ENCODE measurements around the gene FOXO4. TPM values are rescaled to one million over a fixed set of nuclear protein-coding genes. Genes with fewer than 3 reads are reported as not detected.

FOXO4 gene
- total RNA-seq, 1 experiment from 2014 or later: 17.7 TPM

DNA sequence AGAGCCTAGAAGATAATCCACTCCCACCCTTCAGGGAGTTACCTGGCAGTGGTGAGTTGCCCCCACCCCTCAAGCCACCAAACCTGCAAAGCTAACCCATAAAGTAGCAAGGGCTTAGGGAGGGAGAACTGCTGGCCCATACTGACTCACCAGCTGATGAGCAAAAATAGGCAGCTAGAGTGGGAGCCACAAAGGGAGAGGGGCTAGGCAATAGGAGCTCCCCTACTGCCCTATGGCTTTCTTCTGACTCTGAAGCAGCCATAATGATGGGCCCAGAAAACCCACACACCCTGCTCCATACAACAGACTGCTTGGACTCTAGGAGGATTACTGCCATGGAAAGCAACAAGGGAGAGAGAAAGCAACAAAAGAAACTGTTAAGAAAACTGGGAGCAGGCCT is 35.5 kb upstream of the FOXO4 start:
- Histone ChIP-seq H4K8ac (replicated peaks; ENCODE audit: insufficient read length, low read depth, low read length) (no peak overlapping the region), H3K9ac (ENCODE audit: extremely low read depth, insufficient read length, low read length) (peak overlapping the region; percentile 13), H2AK5ac (ENCODE audit: insufficient read length, low read length) (no peak overlapping the region), H4K91ac (ENCODE audit: insufficient read length, low read depth, low read length) (no peak overlapping the region), H2BK15ac (ENCODE audit: low read depth, low read length) (no peak overlapping the region), H3K27me3 (ENCODE audit: insufficient read depth, low read length) (no peaks in the 10 kb centered on the region), H3K79me2 (ENCODE audit: insufficient read depth, low read length) (peaks cover 2% of the 10 kb centered on the region; the same call in 1 of the 2 replicates), H2BK120ac (ENCODE audit: low read depth, low read length, poor library complexity, severe bottlenecking) (no peak overlapping the region), H3T11ph (ENCODE audit: low read length) (no peak overlapping the region), H3K4ac (ENCODE audit: low read depth, low read length) (no peak overlapping the region), H2BK20ac (ENCODE audit: low read depth, low read length, poor library complexity, severe bottlenecking) (no peak overlapping the region), H3K9me3 (ENCODE audit: control insufficient read depth, low read depth, low read length) (peaks cover 13% of the 10 kb centered on the region), H2AFZ (ENCODE audit: low read length) (no peak overlapping the region), H3K23ac (ENCODE audit: insufficient read length, low read depth, low read length) (no peak overlapping the region), H3K4me2 (ENCODE audit: insufficient read depth, insufficient read length, low read length) (no peak overlapping the region), H2BK5ac (ENCODE audit: insufficient read length, low read length) (no peak overlapping the region), H3K79me1 (ENCODE audit: insufficient read depth, low read depth, low read length, poor library complexity, severe bottlenecking) (no peaks in the 10 kb centered on the region), H3K23me2 (ENCODE audit: insufficient read length, low read depth, low read length, poor library complexity, severe bottlenecking) (no peaks in the 10 kb centered on the region), H3K27ac (ENCODE audit: insufficient read length, low read depth, low read length) (no peak overlapping the region), H3K4me1 (ENCODE audit: insufficient read depth, low read length) (no peaks in the 10 kb centered on the region), H3K56ac (ENCODE audit: insufficient read length, low read depth, low read length) (no peak overlapping the region), H3K18ac (ENCODE audit: insufficient read length, low read depth, low read length) (no peak overlapping the region), H2BK12ac (ENCODE audit: insufficient read length, low read depth, low read length) (no peak overlapping the region), H4K5ac (ENCODE audit: insufficient read length, low read depth, low read length) (no peak overlapping the region), H3K14ac (ENCODE audit: insufficient read depth, low read length) (no peak overlapping the region), H4K20me1 (ENCODE audit: control insufficient read depth, insufficient read depth, insufficient read length) (no peaks in the 10 kb centered on the region)
- TF ChIP-seq, protein P1, sequence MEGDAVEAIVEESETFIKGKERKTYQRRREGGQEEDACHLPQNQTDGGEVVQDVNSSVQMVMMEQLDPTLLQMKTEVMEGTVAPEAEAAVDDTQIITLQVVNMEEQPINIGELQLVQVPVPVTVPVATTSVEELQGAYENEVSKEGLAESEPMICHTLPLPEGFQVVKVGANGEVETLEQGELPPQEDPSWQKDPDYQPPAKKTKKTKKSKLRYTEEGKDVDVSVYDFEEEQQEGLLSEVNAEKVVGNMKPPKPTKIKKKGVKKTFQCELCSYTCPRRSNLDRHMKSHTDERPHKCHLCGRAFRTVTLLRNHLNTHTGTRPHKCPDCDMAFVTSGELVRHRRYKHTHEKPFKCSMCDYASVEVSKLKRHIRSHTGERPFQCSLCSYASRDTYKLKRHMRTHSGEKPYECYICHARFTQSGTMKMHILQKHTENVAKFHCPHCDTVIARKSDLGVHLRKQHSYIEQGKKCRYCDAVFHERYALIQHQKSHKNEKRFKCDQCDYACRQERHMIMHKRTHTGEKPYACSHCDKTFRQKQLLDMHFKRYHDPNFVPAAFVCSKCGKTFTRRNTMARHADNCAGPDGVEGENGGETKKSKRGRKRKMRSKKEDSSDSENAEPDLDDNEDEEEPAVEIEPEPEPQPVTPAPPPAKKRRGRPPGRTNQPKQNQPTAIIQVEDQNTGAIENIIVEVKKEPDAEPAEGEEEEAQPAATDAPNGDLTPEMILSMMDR (conservative IDR thresholded peaks at IDR 0.05): no peak
- no peak overlapping the region for H3K4me3 Mint-ChIP-seq
- H3K36me3 Mint-ChIP-seq (ENCODE audit: insufficient read depth in 1 of 3, low read depth in 3 of 3): peaks cover 21 to 51% (median 43%) of the 10 kb centered on the region in 3 experiments; a peak in 6 of 7 replicates
- peaks cover 50 to 55% of the 10 kb centered on the region in 2 experiments for H3K9me3 Mint-ChIP-seq
- no peaks in the 10 kb centered on the region; the same call in 1 of the 2 replicates for H3K27me3 Mint-ChIP-seq (ENCODE audit: low read depth)
- H3K4me1 Mint-ChIP-seq: no peaks in the 10 kb centered on the region
- DNase-seq: no peak
- H3K27ac Mint-ChIP-seq: no peak overlapping the region
